H9 (cell line): ENCODE data around the gene BTBD7. TPM values are rescaled to one million over a fixed set of nuclear protein-coding genes. Genes with fewer than 3 reads are reported as not detected.

ENCODE experiments used
- DNase-seq: peaks from one replicate; pipeline ENCODE4 v3.0.0-alpha.2; 2017
- H2AFZ ChIP-seq: one replicate; pipeline ENCODE4 v1.6.1; 2013; ENCODE audit warnings: mild to moderate bottlenecking, low read length, control low read depth, moderate library complexity
- H2AK5ac ChIP-seq: 2 replicates; pipeline ENCODE4 v1.6.1; 2013; ENCODE audit warnings: low read length, control low read depth, mixed read lengths; ENCODE audit not compliant: insufficient read length
- H2BK120ac ChIP-seq: one replicate; pipeline ENCODE4 v1.6.1; 2013; ENCODE audit warnings: low read depth, mild to moderate bottlenecking, low read length, control low read depth, inconsistent platforms; ENCODE audit not compliant: poor library complexity, severe bottlenecking
- H2BK12ac ChIP-seq: 2 replicates; pipeline ENCODE4 v1.6.1; 2013; ENCODE audit warnings: low read length, control low read depth, mixed read lengths, low read depth; ENCODE audit not compliant: insufficient read length
- H2BK15ac ChIP-seq: 2 replicates; pipeline ENCODE4 v1.6.1; 2013; ENCODE audit warnings: low read depth, low read length, control low read depth
- H2BK20ac ChIP-seq: one replicate; pipeline ENCODE4 v1.6.1; 2013; ENCODE audit warnings: low read depth, mild to moderate bottlenecking, low read length, control low read depth, inconsistent platforms; ENCODE audit not compliant: poor library complexity, severe bottlenecking
- H2BK5ac ChIP-seq: 2 replicates; pipeline ENCODE4 v1.6.1; 2013; ENCODE audit warnings: low read length, control low read depth, mixed read lengths; ENCODE audit not compliant: insufficient read length
- H3K14ac ChIP-seq: 2 replicates; pipeline ENCODE4 v1.6.1; 2013; ENCODE audit warnings: low read length, control low read depth; ENCODE audit not compliant: insufficient read depth
- H3K18ac ChIP-seq: 2 replicates; pipeline ENCODE4 v1.6.1; 2013; ENCODE audit warnings: low read depth, mild to moderate bottlenecking, mixed read lengths, low read length, control low read depth; ENCODE audit not compliant: insufficient read length
- H3K23ac ChIP-seq: 2 replicates; pipeline ENCODE4 v1.6.1; 2013; ENCODE audit warnings: low read length, control low read depth, mixed read lengths, low read depth; ENCODE audit not compliant: insufficient read length
- H3K23me2 ChIP-seq: 2 replicates; pipeline ENCODE4 v1.6.1; 2013; ENCODE audit warnings: low read depth, mild to moderate bottlenecking, mixed read lengths, low read length, control low read depth; ENCODE audit not compliant: insufficient read length, poor library complexity, severe bottlenecking
- H3K27ac ChIP-seq: 2 replicates; pipeline ENCODE4 v1.5.1; 2013; ENCODE audit warnings: low read length, control low read depth, mixed read lengths, low read depth; ENCODE audit not compliant: insufficient read length
- H3K27me3 ChIP-seq: 2 replicates; pipeline ENCODE4 v1.6.1; 2013; ENCODE audit warnings: low read length, control low read depth, inconsistent platforms; ENCODE audit not compliant: insufficient read depth
- H3K4ac ChIP-seq: 2 replicates; pipeline ENCODE4 v1.6.1; 2013; ENCODE audit warnings: low read depth, mild to moderate bottlenecking, control low read depth, inconsistent platforms, low read length, moderate library complexity
- H3K4me1 ChIP-seq: 2 replicates; pipeline ENCODE4 v1.6.1; 2013; ENCODE audit warnings: low read length, control low read depth, inconsistent platforms; ENCODE audit not compliant: insufficient read depth
- H3K4me2 ChIP-seq: 2 replicates; pipeline ENCODE4 v1.6.1; 2013; ENCODE audit warnings: low read length, control low read depth, mixed read lengths; ENCODE audit not compliant: insufficient read length, insufficient read depth
- H3K56ac ChIP-seq: 2 replicates; pipeline ENCODE4 v1.6.1; 2013; ENCODE audit warnings: low read depth, mild to moderate bottlenecking, mixed read lengths, low read length, control low read depth; ENCODE audit not compliant: insufficient read length
- H3K79me1 ChIP-seq: 2 replicates; pipeline ENCODE4 v1.6.1; 2013; ENCODE audit warnings: low read depth, mild to moderate bottlenecking, moderate library complexity, low read length, control low read depth, inconsistent platforms; ENCODE audit not compliant: insufficient read depth, poor library complexity, severe bottlenecking
- H3K79me2 ChIP-seq: 2 replicates; pipeline ENCODE4 v1.6.1; 2013; ENCODE audit warnings: low read length, control low read depth, inconsistent platforms; ENCODE audit not compliant: insufficient read depth
- H3K9ac ChIP-seq: 2 replicates; pipeline ENCODE4 v1.6.1; 2013; ENCODE audit warnings: low read length, control low read depth, mixed read lengths; ENCODE audit not compliant: insufficient read length; ENCODE audit errors: extremely low read depth
- H3K9me3 ChIP-seq: one replicate; pipeline ENCODE4 v1.6.1; 2013; ENCODE audit warnings: low read depth, low read length, inconsistent platforms; ENCODE audit not compliant: control insufficient read depth
- H3T11ph ChIP-seq: one replicate; pipeline ENCODE4 v1.6.1; 2013; ENCODE audit warnings: mild to moderate bottlenecking, low read length, control low read depth, inconsistent platforms
- H4K20me1 ChIP-seq: one replicate; pipeline ENCODE4 v1.6.1; 2013; ENCODE audit not compliant: control insufficient read depth, insufficient read length, insufficient read depth
- H4K5ac ChIP-seq: 2 replicates; pipeline ENCODE4 v1.6.1; 2013; ENCODE audit warnings: low read depth, mild to moderate bottlenecking, mixed read lengths, low read length, control low read depth; ENCODE audit not compliant: insufficient read length
- H4K8ac ChIP-seq: replicated peaks from 2 replicates; pipeline ENCODE4 v1.6.1; 2013; ENCODE audit warnings: low read length, control low read depth, mixed read lengths, low read depth; ENCODE audit not compliant: insufficient read length
- H4K91ac ChIP-seq: 2 replicates; pipeline ENCODE4 v1.6.1; 2013; ENCODE audit warnings: low read depth, mild to moderate bottlenecking, moderate library complexity, mixed read lengths, low read length, control low read depth; ENCODE audit not compliant: insufficient read length
- H3K27ac Mint-ChIP-seq, 3 experiments: 2 replicates in 2 of 3; 3 replicates in 1 of 3; pipeline ENCODE4 v1.8.0; 2020 to 2021; ENCODE audit warnings: mixed read lengths in 3 of 3, mild to moderate bottlenecking in 1 of 3, moderate library complexity in 1 of 3
- H3K27me3 Mint-ChIP-seq: 2 replicates; pipeline ENCODE4 v1.8.0; 2021; ENCODE audit warnings: low read depth, mild to moderate bottlenecking, moderate library complexity, mixed read lengths
- H3K36me3 Mint-ChIP-seq, 3 experiments: 2 replicates in 2 of 3; 3 replicates in 1 of 3; pipeline ENCODE4 v1.8.0; 2020 to 2021; ENCODE audit warnings: low read depth in 3 of 3, mixed read lengths in 3 of 3; ENCODE audit not compliant: insufficient read depth in 1 of 3
- H3K4me1 Mint-ChIP-seq, 2 experiments: 2 replicates each; pipeline ENCODE4 v1.8.0; 2020; ENCODE audit warnings: mixed read lengths in 2 of 2
- H3K4me3 Mint-ChIP-seq, 2 experiments: 2 replicates in 1 of 2; 3 replicates in 1 of 2; pipeline ENCODE4 v1.8.0; 2020 to 2021; ENCODE audit warnings: mild to moderate bottlenecking in 2 of 2, mixed read lengths in 2 of 2, moderate library complexity in 1 of 2
- H3K9me3 Mint-ChIP-seq, 2 experiments: 2 replicates in 1 of 2; 3 replicates in 1 of 2; pipeline ENCODE4 v1.8.0; 2020; ENCODE audit warnings: mild to moderate bottlenecking in 2 of 2, mixed read lengths in 2 of 2, moderate library complexity in 1 of 2
- CTCF ChIP-seq: fragments of 200-600 bp; sonication (generic); conservative IDR thresholded peaks from 3 replicates; pipeline ENCODE4 v1.8.0; 2021; ENCODE audit warnings: antibody characterized with exemption, mild to moderate bottlenecking
- WGBS: extraction: QIAGEN DNeasy Blood & Tissue Kit; methylation state at CpG from one replicate; pipeline ENCODE4 v1.1.7; 2013; ENCODE audit warnings: missing lambda C conversion rate, low lambda C conversion rate, mixed read lengths; ENCODE audit not compliant: insufficient read length; ENCODE audit errors: extremely low coverage; 5-methylcytosine and 5-hydroxymethylcytosine counted together
- total RNA-seq: library from RNA; stranded (reverse); gene quantifications from 2 replicates; pipeline ENCODE4 v1.2.1, GENCODE V29; 2021

The BTBD7 gene
- total RNA-seq, 1 experiment from 2014 or later = 44.1 TPM

GRCh38 chr14:93200553-93200952, 132.3 kb downstream of the BTBD7 start:
- Histone ChIP-seq H2BK5ac (no peak overlapping the region), H3K79me1 (no peaks in the 10 kb centered on the region), H4K5ac (no peak overlapping the region), H2AFZ (no peak overlapping the region), H4K20me1 (no peaks in the 10 kb centered on the region), H3K27ac (no peak overlapping the region), H2AK5ac (no peak overlapping the region), H4K91ac (no peak overlapping the region), H4K8ac (no peak overlapping the region), H3K79me2 (no peaks in the 10 kb centered on the region), H3K56ac (no peak overlapping the region), H3K23me2 (no peaks in the 10 kb centered on the region), H3K9ac (no peak overlapping the region), H3K14ac (no peak overlapping the region), H3K27me3 (no peaks in the 10 kb centered on the region), H3K4me1 (no peaks in the 10 kb centered on the region), H2BK15ac (no peak overlapping the region), H3K4ac (no peak overlapping the region), H2BK120ac (no peak overlapping the region), H3K4me2 (no peak overlapping the region), H2BK20ac (no peak overlapping the region), H3K23ac (no peak overlapping the region), H3K9me3 (no peaks in the 10 kb centered on the region), H3T11ph (no peak overlapping the region), H2BK12ac (no peak overlapping the region), H3K18ac (no peak overlapping the region)
- no peak overlapping the region for H3K27ac Mint-ChIP-seq
- no peak for TF ChIP-seq CTCF
- H3K36me3 Mint-ChIP-seq = no peaks in the 10 kb centered on the region
- H3K9me3 Mint-ChIP-seq = no peaks in the 10 kb centered on the region
- no peak overlapping the region for H3K4me3 Mint-ChIP-seq
- WGBS = no CpG with 5 or more reads among the region's 5 CpGs
- DNase-seq = no peak
- peaks cover 0 to 2% of the 10 kb centered on the region in 2 experiments; a peak in 3 of 4 replicates for H3K4me1 Mint-ChIP-seq
- H3K27me3 Mint-ChIP-seq = no peaks in the 10 kb centered on the region
